Right atrium auricular region (tissue), 2 donors: ENCODE results near the gene PIMREG. TPM values are rescaled to one million over a fixed set of nuclear protein-coding genes. Genes with fewer than 3 reads are reported as not detected.

Experiments used
- DNase-seq: peaks from one replicate; pipeline ENCODE4 v3.0.0-alpha.2; 2019; ENCODE audit warnings: low spot score
- H3K27ac ChIP-seq, 2 donors: fragments of 200-600 bp; sonication (generic); 1 replicate in 1 of 2; 2 replicates in 1 of 2; pipeline ENCODE4 v1.5.1; 2016 to 2019
- H3K27me3 ChIP-seq, 2 donors: fragments of 200-600 bp; sonication (generic); one replicate each; pipeline versions ENCODE4 v1.5.1 to v1.6.0; 2017 to 2019
- H3K36me3 ChIP-seq: fragments of 200-600 bp; sonication (generic); one replicate; pipeline ENCODE4 v1.5.1; 2016
- H3K4me1 ChIP-seq, 2 donors: fragments of 200-600 bp; sonication (generic); one replicate each; pipeline versions ENCODE4 v1.5.1 to v1.6.0; 2017 to 2019
- H3K4me3 ChIP-seq, 2 donors: fragments of 200-600 bp; sonication (generic); 1 replicate in 1 of 2; 2 replicates in 1 of 2; pipeline ENCODE4 v1.5.1; 2017 to 2019; ENCODE audit warnings: mild to moderate bottlenecking in 1 of 2, moderate library complexity in 1 of 2
- H3K9me3 ChIP-seq, 2 donors: fragments of 200-600 bp; sonication (generic); one replicate each; pipeline ENCODE4 v1.5.1; 2019
- CTCF ChIP-seq, 2 donors: fragments of 200-600 bp; sonication (generic); IDR thresholded peaks; one replicate each; pipeline ENCODE4 v1.5.1; 2019; ENCODE audit warnings: antibody characterized with exemption in 2 of 2
- total RNA-seq, 2 donors: library from RNA; depleted of rRNA; stranded (reverse); fragments of >200 nt; gene quantifications; one replicate each; pipeline ENCODE4 v1.1.0, GENCODE V29; 2016

PIMREG gene
- total RNA-seq, 2 donors from 2014 or later = 0.93 TPM; not detected in 1

GRCh38 chr17:6423931-6424330 is 20.3 kb upstream of the PIMREG start:
- Histone ChIP-seq H3K4me3 (no peak overlapping the region), H3K27me3 (no peaks in the 10 kb centered on the region), H3K9me3 (no peaks in the 10 kb centered on the region), H3K4me1 (no peaks in the 10 kb centered on the region), H3K27ac (no peak overlapping the region), H3K36me3 (no peaks in the 10 kb centered on the region)
- no peak for TF ChIP-seq CTCF (IDR thresholded peaks at IDR 0.05)
- no peak for DNase-seq

- Histone ChIP-seq H3K9me3 (no peaks in the 10 kb centered on the region), H3K27me3 (no peaks in the 10 kb centered on the region), H3K27ac (no peak overlapping the region), H3K4me3 (no peak overlapping the region), H3K36me3 (no peaks in the 10 kb centered on the region), H3K4me1 (no peaks in the 10 kb centered on the region)
- TF ChIP-seq CTCF (IDR thresholded peaks at IDR 0.05) = no peak
- DNase-seq = no peak
Observed at GRCh38 chr17:6425407-6425806, 18.8 kb upstream of the PIMREG start.

- H3K4me1 ChIP-seq = no peaks in the 10 kb centered on the region
- no peak for TF ChIP-seq CTCF (IDR thresholded peaks at IDR 0.05)
- DNase-seq = no peak
- H3K4me3 ChIP-seq = no peak overlapping the region
- H3K9me3 ChIP-seq = peaks cover 0 to 8% of the 10 kb centered on the region in 2 donors
- H3K36me3 ChIP-seq = no peaks in the 10 kb centered on the region
- H3K27ac ChIP-seq = no peak overlapping the region
- no peaks in the 10 kb centered on the region for H3K27me3 ChIP-seq
Observed at GRCh38 chr17:6426356-6427101, 17.7 kb upstream of the PIMREG start.

GRCh38 chr17:6427279-6427781 is 16.9 kb upstream of the PIMREG start:
- H3K36me3 ChIP-seq = no peaks in the 10 kb centered on the region
- DNase-seq = no peak
- peaks cover 0 to 8% of the 10 kb centered on the region in 2 donors for H3K9me3 ChIP-seq
- no peaks in the 10 kb centered on the region for H3K27me3 ChIP-seq
- H3K4me3 ChIP-seq = no peak overlapping the region
- TF ChIP-seq CTCF (IDR thresholded peaks at IDR 0.05) = no peak
- no peak overlapping the region for H3K27ac ChIP-seq
- H3K4me1 ChIP-seq = no peaks in the 10 kb centered on the region

- Histone ChIP-seq H3K27ac (no peak overlapping the region), H3K27me3 (no peaks in the 10 kb centered on the region), H3K36me3 (no peaks in the 10 kb centered on the region), H3K9me3 (peaks cover 0 to 8% of the 10 kb centered on the region in 2 donors), H3K4me1 (no peaks in the 10 kb centered on the region), H3K4me3 (no peak overlapping the region)
- no peak for DNase-seq
- no peak for TF ChIP-seq CTCF (IDR thresholded peaks at IDR 0.05)
Observed at GRCh38 chr17:6428207-6428965, 15.9 kb upstream of the PIMREG start.
